ENCODE data around the gene PPP2R2C. TPM values are rescaled to one million over a fixed set of nuclear protein-coding genes. Genes with fewer than 3 reads are reported as not detected.

Gene PPP2R2C
- total RNA-seq, 2 donors from 2014 or later = 0.66 to 0.78 TPM

DNA sequence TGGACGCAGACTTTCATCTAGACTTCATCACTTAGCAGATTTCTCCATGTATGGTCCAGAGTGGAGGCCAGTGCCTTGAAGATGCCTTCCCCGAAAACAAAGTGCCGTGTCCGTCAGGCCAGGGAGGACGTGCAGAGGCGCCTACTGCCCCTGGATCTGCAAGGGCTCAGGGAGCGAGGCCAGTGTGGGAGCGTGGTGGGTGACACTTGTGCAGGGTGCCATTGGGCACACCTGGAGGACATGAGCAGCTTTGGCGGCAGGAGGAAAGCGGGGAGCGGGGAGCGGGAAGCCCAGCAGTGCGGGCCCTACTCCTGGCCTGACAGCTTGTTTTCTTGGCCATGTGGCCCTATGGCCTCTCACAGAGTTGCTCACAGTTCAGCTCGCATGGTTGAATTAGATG, 176.9 kb downstream of the PPP2R2C start:
- ATAC-seq = no peak
- no peak for DNase-seq
- no peaks in the 10 kb centered on the region for H3K27me3 ChIP-seq
- WGBS, 2 donors = 92 to 96% methylated on average over 11 to 14 of the region's 14 CpGs
- H3K27ac ChIP-seq = no peak overlapping the region
- no peaks in the 10 kb centered on the region for H3K4me1 ChIP-seq
- TF ChIP-seq POLR2A (IDR thresholded peaks at IDR 0.05) = no peak
- no peak overlapping the region for H3K4me3 ChIP-seq
- peaks cover 0 to 3% of the 10 kb centered on the region in 2 donors for H3K36me3 ChIP-seq (replicated peaks in 1 of 2; ENCODE audit: insufficient read depth in 1 of 2, low read depth in 2 of 2)
- no peaks in the 10 kb centered on the region for H3K9me3 ChIP-seq
- intact Hi-C loops (cut with DNase I) = no loop called here

DNA sequence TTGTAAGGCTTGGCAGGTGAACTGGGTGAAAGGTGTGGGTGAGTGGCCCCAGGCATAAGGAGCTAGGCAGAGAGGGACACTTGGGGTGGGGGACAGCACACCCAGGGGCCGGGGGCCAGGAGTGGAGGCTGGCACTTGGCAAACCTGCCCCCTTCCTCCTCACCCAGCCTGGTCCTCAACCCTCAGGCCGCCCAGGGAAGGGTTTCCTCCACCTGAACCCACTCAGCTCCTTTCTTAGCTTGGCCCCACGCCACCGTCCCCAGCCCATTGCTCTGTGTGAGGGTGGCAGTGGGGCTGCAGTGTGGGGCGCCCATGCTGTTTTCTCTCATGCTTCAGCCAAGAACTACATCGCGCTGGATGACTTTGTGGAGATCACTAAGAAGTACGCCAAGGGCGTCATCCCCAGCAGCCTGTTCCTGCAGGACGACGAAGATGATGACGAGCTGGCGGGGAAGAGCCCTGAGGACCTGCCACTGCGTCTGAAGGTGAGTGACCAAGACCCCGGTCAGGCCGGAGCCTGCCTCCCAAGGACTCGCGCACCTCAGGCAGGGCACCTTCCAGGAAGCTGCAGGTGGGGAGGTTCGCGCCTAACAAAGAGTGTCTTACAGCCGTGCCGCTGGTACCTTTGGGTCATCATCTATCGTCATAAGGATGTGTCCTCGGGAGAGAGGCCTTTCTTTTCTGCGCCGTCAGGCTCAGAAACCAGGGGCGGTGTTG, 177.6 kb downstream of the PPP2R2C start:
- no peak for TF ChIP-seq CTCF (IDR thresholded peaks at IDR 0.05)
- no peak for TF ChIP-seq POLR2A (IDR thresholded peaks at IDR 0.05)
- Histone ChIP-seq H3K9me3 (no peaks in the 10 kb centered on the region), H3K27me3 (no peaks in the 10 kb centered on the region), H3K4me1 (no peaks in the 10 kb centered on the region), H3K4me3 (no peak overlapping the region), H3K36me3 (replicated peaks in 1 of 2; ENCODE audit: insufficient read depth in 1 of 2, low read depth in 2 of 2) (peaks cover 0 to 3% of the 10 kb centered on the region in 2 donors), H3K27ac (no peak overlapping the region)
- ATAC-seq (no peak), DNase-seq (no peak)
- 92 to 94% methylated on average over 25 to 26 of the region's 27 CpGs for WGBS, 2 donors
- intact Hi-C loops (cut with DNase I) = no loop called here

- Histone ChIP-seq H3K27me3 (no peaks in the 10 kb centered on the region), H3K4me1 (no peaks in the 10 kb centered on the region), H3K4me3 (no peak overlapping the region), H3K27ac (no peak overlapping the region), H3K36me3 (replicated peaks in 1 of 2; ENCODE audit: insufficient read depth in 1 of 2, low read depth in 2 of 2) (peaks cover 0 to 7% of the 10 kb centered on the region in 2 donors), H3K9me3 (no peaks in the 10 kb centered on the region)
- TF ChIP-seq POLR2A (IDR thresholded peaks at IDR 0.05) (no peak), CTCF (IDR thresholded peaks at IDR 0.05) (no peak)
- DNase-seq (no peak), ATAC-seq (no peak)
- 86 to 100% methylated on average over 1 to 8 of the region's 8 CpGs for WGBS, 2 donors
- intact Hi-C loops (cut with DNase I) = no loop called here
Measured at GRCh38 chr4:6293661-6294060, 178.8 kb downstream of the PPP2R2C start.

DNA sequence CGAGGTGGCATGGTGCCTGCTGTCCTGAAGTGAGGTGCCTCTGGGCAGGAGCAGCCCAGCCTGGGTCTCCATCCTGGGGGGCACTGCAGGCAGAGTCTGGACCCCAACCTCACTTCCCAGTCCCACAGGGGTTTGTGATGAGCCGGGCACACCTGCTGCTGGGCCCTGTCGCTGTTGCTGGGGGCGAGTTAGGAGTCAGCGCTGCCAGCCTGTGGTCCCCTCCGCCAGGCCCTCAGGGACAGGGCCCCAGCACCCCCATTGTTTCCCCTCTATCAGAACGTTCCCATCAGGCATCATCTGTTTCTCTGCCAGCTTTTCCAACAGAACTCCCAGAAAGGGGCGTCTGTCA, 179.3 kb downstream of the PPP2R2C start:
- DNase-seq (no peak), ATAC-seq (no peak)
- intact Hi-C loops (cut with DNase I) = no loop called here
- WGBS, 2 donors = 82 to 86% methylated on average over 8 of the region's 8 CpGs
- no peak overlapping the region for H3K4me3 ChIP-seq
- H3K4me1 ChIP-seq = no peaks in the 10 kb centered on the region
- peaks cover 0 to 7% of the 10 kb centered on the region in 2 donors for H3K36me3 ChIP-seq (replicated peaks in 1 of 2; ENCODE audit: insufficient read depth in 1 of 2, low read depth in 2 of 2)
- H3K27me3 ChIP-seq = no peaks in the 10 kb centered on the region
- TF ChIP-seq POLR2A (IDR thresholded peaks at IDR 0.05) = no peak
- no peak for TF ChIP-seq CTCF (IDR thresholded peaks at IDR 0.05)
- H3K9me3 ChIP-seq = no peaks in the 10 kb centered on the region
- no peak overlapping the region for H3K27ac ChIP-seq

DNA sequence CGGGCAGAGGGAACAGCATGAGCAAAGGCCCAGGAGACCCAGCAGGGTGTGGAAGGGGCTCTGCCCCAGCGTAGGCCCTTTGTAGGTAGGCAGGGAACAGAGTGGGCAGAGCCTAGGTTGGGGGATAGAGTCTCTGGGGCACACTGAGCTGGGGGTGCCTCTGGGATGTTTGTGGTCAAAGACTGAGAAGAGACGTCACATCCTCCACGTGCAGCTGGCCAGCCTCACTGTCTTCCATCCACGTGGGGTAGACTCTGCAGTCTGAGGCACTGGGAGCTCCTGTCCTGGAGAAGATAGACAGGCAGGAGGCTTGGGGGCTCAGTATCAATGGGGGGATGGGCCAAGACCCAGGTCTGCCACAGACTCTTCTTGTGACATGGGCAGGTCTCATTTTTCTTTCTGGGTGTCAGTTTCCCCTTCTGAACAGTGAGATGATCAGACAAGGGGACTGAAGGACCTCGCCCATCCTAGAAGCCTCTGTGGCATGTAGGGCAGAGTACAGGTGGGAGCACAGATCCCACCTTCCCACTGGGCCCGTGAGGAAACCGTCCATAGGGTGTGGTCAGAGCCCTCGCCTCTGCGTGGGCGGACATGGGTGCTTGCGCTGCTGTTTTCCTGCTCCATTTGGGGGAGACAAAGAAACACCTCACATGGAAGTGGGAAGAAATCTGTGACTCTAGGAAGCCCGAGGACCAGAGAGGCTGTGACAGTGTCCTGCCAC, 179.9 kb downstream of the PPP2R2C start:
- no peaks in the 10 kb centered on the region for H3K9me3 ChIP-seq
- intact Hi-C loops (cut with DNase I) = no loop called here
- 83 to 89% methylated on average over 13 of the region's 13 CpGs for WGBS, 2 donors
- TF ChIP-seq CTCF (IDR thresholded peaks at IDR 0.05) = no peak
- TF ChIP-seq POLR2A (IDR thresholded peaks at IDR 0.05) = no peak
- no peak overlapping the region for H3K27ac ChIP-seq
- ATAC-seq (no peak), DNase-seq (no peak)
- peaks cover 0 to 9% of the 10 kb centered on the region in 2 donors for H3K36me3 ChIP-seq (replicated peaks in 1 of 2; ENCODE audit: insufficient read depth in 1 of 2, low read depth in 2 of 2)
- H3K4me3 ChIP-seq = no peak overlapping the region
- H3K4me1 ChIP-seq = no peaks in the 10 kb centered on the region
- no peaks in the 10 kb centered on the region for H3K27me3 ChIP-seq

Measured in body of pancreas (tissue), 4 donors.